NCI-H2171 (cell line): ENCODE measurements around the gene BLVRA.

Experiments used
- DNase-seq: peaks from one replicate; lab custom pipeline; 2025; lab: John Stamatoyannopoulos, UW

The BLVRA gene

GRCh38 chr7:43750016-43750887 is 8.2 kb upstream of the BLVRA start:
- DNase-seq = no peak

DNA sequence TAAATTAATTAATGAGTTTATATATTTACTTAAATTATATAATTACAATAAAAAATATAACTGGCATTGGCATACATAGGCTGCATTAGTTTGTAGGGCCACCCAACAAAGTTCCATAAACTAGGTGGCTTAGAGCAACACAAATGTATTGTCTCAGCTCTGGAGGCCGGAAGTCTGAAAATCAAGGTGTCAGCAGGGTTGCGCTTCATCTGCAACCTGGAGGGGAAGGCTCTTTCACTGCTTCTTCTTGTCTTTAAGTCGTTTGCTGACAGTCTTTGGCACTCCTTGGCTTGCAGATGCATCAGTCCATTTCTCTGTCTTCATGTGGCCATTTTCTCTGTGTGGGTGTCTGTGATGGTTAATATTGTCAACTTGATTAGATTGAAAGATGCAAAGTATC is 6.1 kb upstream of the BLVRA start:
- DNase-seq = no peak

DNA sequence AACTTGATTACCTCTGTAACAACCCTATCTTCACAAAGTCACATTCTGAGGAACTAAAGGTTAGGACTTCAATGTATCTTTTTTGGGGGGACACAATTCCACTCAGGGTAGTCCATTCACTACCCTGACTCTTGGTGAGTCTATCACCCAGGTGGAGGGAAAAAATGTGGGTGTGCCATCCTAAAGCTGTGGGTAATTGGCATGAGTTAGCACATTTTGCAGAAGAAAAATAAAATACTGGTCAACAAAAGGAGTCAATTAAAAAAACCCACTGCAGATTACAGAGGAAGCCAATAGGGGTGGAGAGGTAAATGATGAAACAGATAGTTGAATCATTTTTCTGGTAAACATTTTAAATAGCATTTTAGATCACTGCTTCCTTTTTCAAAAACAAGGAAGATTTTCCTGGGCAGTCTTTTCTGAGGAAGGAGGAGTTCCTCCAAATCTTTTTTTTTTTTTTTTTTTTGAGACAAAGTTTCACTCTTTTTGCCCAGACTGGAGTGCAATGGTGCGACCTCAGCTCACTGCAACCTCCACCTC is 5.1 kb upstream of the BLVRA start:
- DNase-seq = no peak

GRCh38 chr7:43753843-43754242 is 4.6 kb upstream of the BLVRA start:
- no peak for DNase-seq

DNA sequence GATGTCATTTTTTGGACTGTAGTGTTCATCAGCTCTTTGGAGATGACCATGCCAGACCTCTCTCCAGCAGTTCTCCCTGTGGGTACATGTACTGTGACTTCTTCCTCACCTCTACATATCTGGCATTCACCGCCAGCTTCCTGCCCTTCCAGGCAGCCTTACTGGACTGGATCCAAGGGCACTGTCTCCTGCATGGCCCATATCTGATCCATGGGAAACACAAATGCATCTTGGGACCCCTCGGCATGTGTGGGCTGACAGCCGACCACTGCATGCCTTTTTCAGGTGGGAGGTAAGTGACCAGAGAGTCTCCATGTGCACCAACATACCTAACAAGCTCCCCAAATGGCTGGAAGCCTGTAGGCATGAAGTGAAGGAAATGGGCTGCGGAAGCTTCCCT is 3.9 kb upstream of the BLVRA start:
- DNase-seq = no peak

DNA sequence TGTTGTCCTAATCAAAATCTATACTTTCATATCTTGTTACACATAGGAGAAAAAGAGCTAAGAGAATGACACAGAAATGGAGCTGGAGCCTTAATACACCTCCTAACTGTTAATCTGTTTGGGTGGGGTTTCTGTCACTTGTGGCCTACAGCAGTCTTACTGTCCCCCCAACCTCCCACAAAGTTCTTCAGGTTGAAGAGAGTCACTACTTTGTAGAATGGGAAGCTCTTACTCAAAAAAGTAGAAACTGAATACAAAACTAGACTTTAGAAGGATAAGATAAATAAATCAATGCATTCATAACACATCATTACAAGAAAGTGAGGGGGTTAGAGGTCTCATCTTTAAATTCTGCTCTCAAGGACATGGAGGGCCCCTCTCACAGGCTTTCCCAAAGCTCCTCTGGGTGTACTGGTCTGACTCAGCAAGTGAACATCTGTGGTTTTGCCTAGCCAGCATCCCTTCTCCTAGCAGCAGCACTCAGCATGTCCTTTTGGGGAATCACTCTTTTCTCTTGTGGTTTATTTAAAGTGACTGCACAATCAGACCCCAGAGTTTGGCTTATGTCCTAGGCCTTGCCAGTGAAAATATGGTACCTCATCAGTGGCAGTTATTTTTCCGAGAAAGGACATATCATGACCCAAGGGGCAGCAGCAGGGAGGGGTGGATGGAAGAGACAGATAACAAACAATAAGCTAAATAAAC is 2.0 kb upstream of the BLVRA start:
- DNase-seq = no peak

DNA sequence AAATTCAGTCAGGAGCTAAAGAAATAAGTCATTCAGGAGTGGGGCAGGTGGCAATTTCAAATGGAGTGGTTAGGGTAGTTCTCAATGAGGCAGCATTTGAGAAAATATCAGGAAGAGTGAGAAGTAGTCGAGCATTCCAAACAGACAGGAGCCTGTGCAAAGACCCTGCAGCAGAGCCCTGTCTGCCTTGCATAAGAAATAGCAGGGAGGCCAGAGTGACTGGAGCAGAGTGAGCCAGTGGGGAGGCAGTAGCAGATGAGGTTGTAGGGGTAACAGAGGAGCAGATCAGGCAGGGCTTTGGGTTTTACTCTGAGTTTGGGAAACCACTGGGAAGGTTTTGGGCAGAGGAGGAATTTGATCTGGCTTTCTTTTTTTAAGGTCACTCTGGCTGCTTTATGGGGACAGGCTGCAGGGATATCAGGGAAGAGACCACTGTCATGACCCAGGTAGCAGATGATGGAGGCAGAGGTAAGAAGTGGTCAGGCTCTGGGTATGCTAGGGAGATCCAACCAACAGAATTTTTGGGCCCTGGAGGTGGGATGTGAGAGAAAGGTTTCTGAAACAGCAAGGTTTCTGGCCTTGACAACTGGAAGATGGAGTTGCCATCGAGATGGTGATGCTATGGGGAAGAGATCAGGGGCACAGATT is 1.3 kb upstream of the BLVRA start:
- DNase-seq = no peak

DNA sequence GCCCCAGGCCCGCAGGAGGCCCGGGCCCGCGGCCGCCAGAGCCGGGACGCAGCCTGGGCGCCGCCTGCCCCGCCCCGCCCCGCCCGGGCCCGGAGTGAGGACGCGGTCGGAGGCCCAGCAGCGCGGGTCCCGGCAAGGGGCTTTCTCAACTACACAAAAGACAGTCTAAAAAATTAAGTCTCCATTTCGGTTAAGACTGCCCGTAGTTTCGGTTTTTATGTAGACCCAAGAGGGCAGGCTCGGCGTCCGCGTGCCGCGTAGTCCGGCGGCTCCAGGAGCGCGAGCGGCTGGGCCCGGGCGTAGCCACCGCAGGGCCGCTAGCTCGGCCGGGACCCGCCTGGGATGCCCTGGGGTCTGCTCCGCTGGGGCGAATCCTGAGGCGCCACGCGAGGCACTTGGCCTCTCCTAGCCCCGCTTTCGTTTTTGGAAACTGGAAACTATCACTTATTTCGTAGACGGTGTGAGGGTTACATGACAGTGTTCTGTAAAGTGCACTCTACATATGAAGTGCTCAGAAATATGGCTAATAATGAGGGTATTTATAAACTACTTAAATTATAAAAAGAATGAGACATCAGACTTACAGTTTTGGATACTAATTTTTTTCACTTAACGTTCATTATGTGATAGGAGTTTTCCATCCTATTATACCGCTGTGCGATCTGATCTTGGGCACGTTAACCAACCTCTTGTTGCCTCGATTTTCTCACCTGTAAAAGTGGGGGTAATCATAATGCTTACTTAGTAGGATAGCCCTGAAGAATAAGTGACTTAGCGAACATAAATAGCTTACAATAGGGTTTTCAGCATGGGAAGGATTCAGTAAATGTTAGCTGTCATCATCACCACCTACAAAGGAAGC is 573 bp downstream of the BLVRA start:
- DNase-seq = no peak

DNA sequence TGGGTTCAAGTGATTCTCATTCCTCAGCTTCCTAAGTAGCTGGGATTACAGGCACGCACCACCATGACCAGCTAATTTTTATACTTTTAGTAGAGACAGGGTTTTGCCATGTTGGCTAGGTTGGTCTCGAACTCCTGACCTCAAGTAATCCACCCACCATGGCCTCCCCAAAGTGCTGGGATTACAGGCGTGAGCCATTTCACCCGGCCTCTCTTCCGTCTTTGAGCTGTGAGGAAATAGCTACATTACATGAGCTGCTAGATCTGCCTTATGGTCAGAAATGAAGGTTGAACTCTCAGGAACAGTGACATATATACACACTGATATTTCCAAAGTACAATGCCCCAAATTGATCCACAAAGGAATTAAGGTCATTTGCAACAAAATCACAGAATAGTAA is 2.4 kb downstream of the BLVRA start:
- DNase-seq = no peak

DNA sequence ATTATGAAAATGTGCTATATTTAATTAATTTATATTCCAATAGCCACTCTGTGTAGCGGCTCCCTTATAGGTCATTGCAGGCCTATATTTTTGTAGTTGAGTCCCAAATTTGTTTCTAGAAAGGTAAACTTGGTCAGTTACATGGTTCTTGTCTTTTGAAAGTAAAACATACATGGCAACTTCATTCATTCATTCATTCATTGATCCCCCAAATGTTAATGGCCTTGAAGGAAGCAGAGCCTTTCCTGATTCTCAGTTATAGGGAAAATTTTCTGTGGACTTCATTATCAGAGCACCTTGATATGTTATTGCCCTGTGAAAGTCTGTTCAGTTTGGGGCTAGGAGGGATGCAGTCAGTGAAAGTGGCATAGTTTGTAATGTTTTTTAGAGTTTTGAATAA is 2.9 kb downstream of the BLVRA start:
- no peak for DNase-seq

DNA sequence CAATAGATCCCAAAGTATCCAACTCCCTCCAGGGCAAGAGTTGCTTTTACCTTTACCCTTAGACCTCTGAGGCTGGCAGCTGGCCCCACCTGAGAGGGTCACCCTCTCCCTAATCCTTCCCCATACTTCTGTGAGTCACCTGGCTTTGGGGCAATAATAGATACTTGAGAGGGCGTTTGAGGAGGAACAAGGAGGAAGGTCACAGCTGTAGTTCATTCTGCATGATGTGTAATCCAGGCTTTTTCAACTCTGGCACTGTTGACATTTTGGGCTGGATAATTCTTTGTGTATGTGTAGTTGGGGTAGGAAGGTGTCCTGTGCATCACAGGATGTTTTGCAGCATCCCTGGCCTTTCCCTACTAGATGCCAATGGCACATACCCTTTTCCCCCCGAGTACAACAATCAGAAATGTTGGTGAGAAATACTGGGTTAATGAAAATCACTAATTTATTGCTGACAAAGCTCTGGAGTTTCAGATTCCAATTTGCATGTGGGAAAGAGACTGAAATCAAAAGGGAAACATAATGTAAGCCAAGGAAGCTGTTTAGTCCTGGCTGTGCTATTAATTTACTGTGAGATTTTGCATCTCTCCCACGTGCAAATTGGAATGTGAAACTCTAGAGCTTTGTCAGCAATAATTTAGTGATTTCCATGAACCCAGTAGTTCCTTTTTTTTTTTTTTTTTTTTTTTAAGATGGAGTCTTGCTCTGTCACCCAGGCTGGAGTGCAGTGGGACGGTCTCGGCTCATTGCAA is 3.6 kb downstream of the BLVRA start:
- no peak for DNase-seq

DNA sequence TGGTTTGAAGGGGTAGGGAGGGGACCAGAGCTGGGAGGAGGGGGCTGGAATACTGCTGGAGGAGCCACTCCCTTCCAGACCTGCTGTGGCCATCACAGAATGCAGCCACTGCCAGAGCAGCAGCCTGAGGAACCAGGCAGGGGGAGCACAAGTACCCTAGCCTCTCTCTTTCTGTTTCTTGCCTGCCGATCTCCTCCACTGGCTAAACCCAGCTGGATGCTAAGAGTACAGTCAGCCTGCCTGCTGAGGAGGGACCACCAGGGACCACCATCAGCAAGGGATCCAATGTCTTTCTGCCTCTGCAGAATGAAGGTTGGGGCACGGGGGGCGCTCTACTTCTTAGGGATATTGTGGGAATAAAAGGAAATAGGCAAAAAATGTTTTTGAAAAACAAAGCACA is 4.7 kb downstream of the BLVRA start:
- DNase-seq = no peak

GRCh38 chr7:43764039-43764761 is 5.7 kb downstream of the BLVRA start:
- DNase-seq = no peak

GRCh38 chr7:43764807-43765491 is 6.5 kb downstream of the BLVRA start:
- no peak for DNase-seq

DNA sequence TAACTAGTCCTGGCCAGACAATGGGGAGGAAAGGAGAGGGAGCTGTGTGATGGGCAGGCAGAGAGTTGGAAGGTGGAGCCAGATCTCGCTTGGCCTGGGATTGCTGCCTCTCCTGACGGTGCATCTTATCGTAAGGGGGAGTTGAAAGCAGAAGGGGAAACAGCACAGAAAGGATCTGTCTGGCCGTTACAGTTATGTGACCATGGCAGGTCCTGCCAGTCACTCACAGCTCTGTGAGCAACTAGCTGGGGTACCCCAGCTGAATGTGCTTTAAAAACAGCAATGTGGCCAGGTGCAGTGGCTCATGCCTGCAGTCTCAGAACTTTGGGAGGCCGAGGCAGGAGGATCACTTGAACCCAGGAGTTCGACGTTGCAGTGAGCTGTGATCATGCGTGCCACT is 8.1 kb downstream of the BLVRA start:
- no peak for DNase-seq

DNA sequence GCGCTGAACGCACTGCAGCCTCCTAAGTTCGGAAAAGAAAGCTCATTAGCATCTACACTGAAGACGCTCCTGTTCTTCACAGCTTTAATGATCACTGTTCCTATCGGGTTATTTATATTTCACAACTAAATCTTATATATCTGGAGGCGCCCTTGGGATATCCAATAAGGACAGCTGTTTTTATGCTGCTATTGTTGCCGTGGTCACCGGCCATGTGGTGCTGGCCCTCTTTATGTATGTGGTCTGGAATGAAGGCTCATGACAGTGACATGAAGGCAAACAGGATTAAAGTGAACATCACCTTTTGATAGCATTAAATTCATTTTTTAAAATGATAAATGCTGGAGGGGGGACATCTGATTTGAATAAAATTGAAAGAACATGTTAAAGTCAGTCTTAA is 8.8 kb downstream of the BLVRA start:
- DNase-seq = no peak

DNA sequence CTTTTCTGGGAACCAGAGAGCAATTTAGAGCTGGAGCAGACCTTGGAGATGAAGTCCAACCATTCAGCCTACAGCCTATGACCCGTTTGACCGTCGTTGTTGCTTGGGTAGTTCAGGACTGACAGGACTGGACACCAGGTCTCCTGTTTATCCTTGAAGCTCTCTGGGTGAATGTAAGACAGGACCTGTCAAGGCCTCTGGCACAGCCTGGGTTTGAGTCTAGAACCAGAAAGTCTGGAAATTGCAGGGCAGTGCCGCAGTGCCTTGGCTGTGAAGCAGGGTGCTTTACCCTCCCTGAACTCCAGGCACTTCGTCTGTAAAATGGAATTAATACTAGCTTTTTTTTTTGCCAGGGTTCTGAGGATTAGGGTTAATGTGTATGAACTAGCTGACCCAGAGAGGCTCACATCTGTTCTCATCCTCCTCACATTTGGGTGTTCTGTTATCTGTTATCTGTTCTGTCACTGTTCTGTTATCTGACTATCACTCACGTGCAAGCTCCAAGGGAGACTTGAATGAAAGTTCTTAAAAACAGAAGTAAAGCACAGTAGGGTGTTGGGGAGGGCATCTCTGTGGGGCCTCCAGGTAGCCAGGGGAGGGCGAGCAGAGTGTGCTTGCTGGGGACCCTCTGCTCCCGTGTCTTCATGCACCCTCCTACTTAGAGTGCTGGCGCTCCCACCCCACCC is 9.9 kb downstream of the BLVRA start:
- no peak for DNase-seq

DNA sequence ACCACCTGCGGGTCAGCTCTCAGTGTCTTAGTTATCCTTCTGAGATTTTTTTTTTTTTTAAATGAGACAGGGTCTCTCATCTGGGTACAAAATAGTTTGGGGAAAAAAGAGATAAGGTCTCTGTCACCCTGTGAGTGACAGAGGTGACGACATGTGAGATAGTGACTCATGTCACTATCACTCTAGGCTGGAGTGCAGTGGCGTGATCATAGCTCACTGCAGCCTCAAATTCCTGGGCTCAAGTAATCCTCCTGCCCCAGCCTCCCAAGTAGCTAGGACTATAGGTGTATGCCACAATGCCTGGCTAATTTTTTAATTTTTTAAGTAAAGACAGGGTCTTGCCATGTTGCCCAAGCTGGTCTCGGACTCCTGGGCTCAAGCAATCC is 10.4 kb downstream of the BLVRA start:
- DNase-seq = no peak

- DNase-seq = no peak
Observed at GRCh38 chr7:43769281-43769680, 10.8 kb downstream of the BLVRA start.
